Endothelial cell of umbilical vein (primary cell): ENCODE data around the gene HSP90AB1. TPM values are rescaled to one million over a fixed set of nuclear protein-coding genes. Genes with fewer than 3 reads are reported as not detected.

Experiments
- BruUV-seq: library from RNA; stranded (reverse); fragments of 400-500 nt; replicated peaks from 2 replicates; lab custom pipeline; 2021; lab: Mats Ljungman, UMichigan
- CTCF ChIA-PET: fragments of 300-600, 350-600 bp; sonication (Branson Sonifier 250); formaldehyde crosslinking; loops from one replicate; lab custom pipeline; 2021; ENCODE audit warnings: antibody characterized with exemption, inconsistent platforms; lab: Charles Lee
- POLR2A ChIA-PET: fragments of 300-600, 350-600 bp; sonication (Branson Sonifier 250); formaldehyde crosslinking; loops from one replicate; lab custom pipeline; 2021; ENCODE audit warnings: antibody characterized with exemption, inconsistent platforms; lab: Charles Lee
- DNase-seq: peaks from one replicate; pipeline ENCODE4 v3.0.0-alpha.2; 2011; ENCODE audit warnings: low read depth, low spot score
- FAIRE-seq: peaks from 2 replicates; lab custom pipeline; 2011; peaks lifted over from hg19 to GRCh38; lab: Jason Lieb, UNC
- H2AFZ ChIP-seq: 2 replicates; pipeline ENCODE4 v1.6.0; 2012; ENCODE audit warnings: low read depth, low read length, control low read depth, inconsistent platforms
- H3K27ac ChIP-seq: 2 replicates; pipeline ENCODE4 v1.5.1; 2011; ENCODE audit warnings: low read depth, mild to moderate bottlenecking, control low read depth, low read length, moderate library complexity; ENCODE audit not compliant: insufficient read depth
- H3K27me3 ChIP-seq, 2 experiments: 2 replicates each; pipeline versions ENCODE4 v1.6.0 to v1.6.1; 2011; ENCODE audit warnings: low read length in 2 of 2, mixed read lengths in 1 of 2; ENCODE audit not compliant: control insufficient read depth in 2 of 2, insufficient read depth in 2 of 2
- H3K36me3 ChIP-seq, 2 experiments: 2 replicates in 1 of 2; 3 replicates in 1 of 2; pipeline ENCODE4 v1.5.1; 2011; ENCODE audit warnings: low read length in 2 of 2, mild to moderate bottlenecking in 1 of 2, moderate library complexity in 1 of 2; ENCODE audit not compliant: control insufficient read depth in 2 of 2, insufficient read depth in 2 of 2; ENCODE audit errors: extremely low read depth in 1 of 2
- H3K4me1 ChIP-seq: 3 replicates; pipeline ENCODE4 v1.5.1; 2011; ENCODE audit warnings: mild to moderate bottlenecking, low read length; ENCODE audit not compliant: control insufficient read depth, insufficient read depth; ENCODE audit errors: extremely low read depth
- H3K4me2 ChIP-seq: 2 replicates; pipeline ENCODE4 v1.6.1; 2011; ENCODE audit warnings: low read length, control low read depth, mixed read lengths; ENCODE audit not compliant: insufficient read depth
- H3K4me3 ChIP-seq, 3 experiments: fragments of 200-600 bp in 1 of 3; sonication (generic), shearing (Covaris generic) in 1 of 3; replicated peaks in 1 of 3; 2 replicates each; pipeline ENCODE4 v1.5.1; 2011 to 2016; ENCODE audit warnings: control low read depth in 3 of 3, low read length in 3 of 3, mild to moderate bottlenecking in 2 of 3, inconsistent platforms in 1 of 3, low read depth in 1 of 3, moderate library complexity in 1 of 3; ENCODE audit not compliant: insufficient read depth in 1 of 3
- H3K79me2 ChIP-seq: 2 replicates; pipeline ENCODE4 v1.6.0; 2012; ENCODE audit warnings: low read length, inconsistent platforms; ENCODE audit not compliant: control insufficient read depth, insufficient read depth
- H3K9ac ChIP-seq: replicated peaks from 2 replicates; pipeline ENCODE3; 2011; ENCODE audit warnings: low read length, control low read depth; ENCODE audit not compliant: insufficient read depth; ENCODE audit errors: extremely low read depth
- H3K9me1 ChIP-seq: replicated peaks from 3 replicates; pipeline ENCODE4 v1.6.0; 2011; ENCODE audit warnings: mild to moderate bottlenecking, low read length; ENCODE audit not compliant: control insufficient read depth, insufficient read depth; ENCODE audit errors: extremely low read depth
- H3K9me3 ChIP-seq: replicated peaks from 2 replicates; pipeline ENCODE4 v1.5.1; 2012; ENCODE audit warnings: low read length, inconsistent platforms; ENCODE audit not compliant: control insufficient read depth, insufficient read depth
- H4K20me1 ChIP-seq: replicated peaks from 2 replicates; pipeline ENCODE3; 2011; ENCODE audit warnings: mild to moderate bottlenecking, low read length; ENCODE audit not compliant: control insufficient read depth, insufficient read depth; ENCODE audit errors: extremely low read depth
- EZH2 ChIP-seq: IDR thresholded peaks from 2 replicates; pipeline ENCODE4 v1.6.1; 2012; ENCODE audit warnings: borderline replicate concordance, low read depth, mild to moderate bottlenecking, moderate library complexity, low read length, inconsistent platforms; ENCODE audit not compliant: severe bottlenecking
- FOS ChIP-seq: IDR thresholded peaks from 2 replicates; pipeline ENCODE4 v1.6.1; 2011; ENCODE audit warnings: mild to moderate bottlenecking, low read length, moderate library complexity, borderline replicate concordance; ENCODE audit not compliant: insufficient read depth
- GATA2 ChIP-seq: IDR thresholded peaks from 2 replicates; pipeline ENCODE4 v1.7.0; 2011; ENCODE audit warnings: low read depth, mild to moderate bottlenecking, moderate library complexity, mixed read lengths, low read length; ENCODE audit not compliant: insufficient read length, insufficient read depth
- JUN ChIP-seq: IDR thresholded peaks from 2 replicates; pipeline ENCODE4 v1.6.1; 2011; ENCODE audit warnings: borderline replicate concordance, low read depth; ENCODE audit not compliant: insufficient read length, insufficient read depth
- MYC ChIP-seq: IDR thresholded peaks from one replicate; pipeline ENCODE4 v1.6.1; 2011; ENCODE audit warnings: mild to moderate bottlenecking, low read depth, low read length
- POLR2A ChIP-seq: IDR thresholded peaks from 2 replicates; pipeline ENCODE4 v1.6.1; 2012; ENCODE audit warnings: low read depth, mild to moderate bottlenecking, control low read depth, low read length
- POLR2AphosphoS5 ChIP-seq: IDR thresholded peaks from 2 replicates; pipeline ENCODE4 v1.6.1; 2012; ENCODE audit warnings: low read depth, mild to moderate bottlenecking, control low read depth, low read length, moderate library complexity; ENCODE audit not compliant: insufficient read depth
- dilution Hi-C: fragments of 300-500 bp; cut with MboI; formaldehyde crosslinking; loops from one replicate; pipeline ENCODE4 v1.15.0; 2019; ENCODE audit warnings: low sequenced_read_pairs; ENCODE audit not compliant: extremely low pct_ligation_motif_present
- intact Hi-C: fragments of 100-400 bp; cut with micrococcal nuclease; formaldehyde crosslinking; loops from one replicate; pipeline ENCODE4 v1.10.0; 2022
- polyA plus RNA-seq, 4 experiments: library from polyadenylated mRNA; depleted of rRNA in 3 of 4; stranded (reverse) in 3 of 4; unstranded in 1 of 4; fragments of >200 nt; gene quantifications; 2 replicates each; pipeline versions ENCODE4 v1.2.1 to v1.2.3, GENCODE V29; 2011 to 2012; ENCODE audit warnings: missing spikeins in 1 of 4
- total RNA-seq: library from RNA; stranded (reverse); gene quantifications from 2 replicates; pipeline ENCODE4 v1.2.3, GENCODE V29; 2021
- TF ChIP-seq, protein P1 (sequence below), 2 donors: IDR thresholded peaks; 1 replicate in 1 of 2; 2 replicates in 1 of 2; pipeline ENCODE4 v1.5.1; 2011; ENCODE audit warnings: low read length in 2 of 2, mild to moderate bottlenecking in 2 of 2, moderate library complexity in 2 of 2, control low read depth in 1 of 2, inconsistent platforms in 1 of 2, low read depth in 1 of 2; ENCODE audit not compliant: insufficient read depth in 1 of 2; ENCODE audit errors: extremely low read depth in 1 of 2
- TF ChIP-seq, protein P2 (sequence below): IDR thresholded peaks from 2 replicates; pipeline ENCODE4 v1.6.1; 2011; ENCODE audit not compliant: insufficient read depth, insufficient read length

Gene HSP90AB1
- total and polyA plus RNA-seq, 2 donors (not counting 3 experiments of a cell fraction or from before 2014, with no cell fraction given) = 824 to 1,201 TPM

DNA sequence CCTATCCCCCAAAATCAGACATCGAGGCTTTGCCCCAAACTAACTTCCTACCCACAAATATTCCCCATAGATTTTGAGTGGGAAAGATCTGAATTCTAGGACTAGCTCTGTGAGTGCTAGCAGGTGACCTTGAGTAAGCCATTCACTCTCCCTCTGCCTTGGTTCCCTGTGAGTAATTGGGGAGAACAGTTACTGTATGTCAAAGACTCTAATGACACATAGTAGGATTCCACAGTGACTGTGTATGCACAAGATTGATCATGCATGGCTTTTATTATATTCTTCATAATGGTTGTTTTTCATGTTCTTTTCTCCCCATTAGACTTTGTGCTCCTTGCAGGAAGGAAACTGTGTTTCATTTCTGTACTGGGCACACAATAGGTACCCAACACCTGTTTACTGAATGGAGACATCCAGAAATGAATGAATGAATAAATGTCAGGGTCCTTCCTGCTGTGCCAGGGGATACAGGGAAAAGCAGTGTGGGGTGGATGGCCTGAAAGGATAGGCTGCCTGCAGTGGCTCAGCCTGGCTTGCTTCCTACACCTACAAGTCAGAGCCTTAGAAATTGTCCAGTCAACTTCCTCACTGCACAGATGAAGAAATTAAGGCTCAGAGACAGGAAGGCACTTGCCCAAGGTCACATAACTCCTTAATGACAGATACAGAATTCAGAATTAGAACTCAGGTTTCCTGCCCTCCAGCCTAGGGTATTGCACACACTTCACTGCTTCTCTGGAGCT, 22.4 kb downstream of the HSP90AB1 start:
- TF ChIP-seq, protein P1, sequence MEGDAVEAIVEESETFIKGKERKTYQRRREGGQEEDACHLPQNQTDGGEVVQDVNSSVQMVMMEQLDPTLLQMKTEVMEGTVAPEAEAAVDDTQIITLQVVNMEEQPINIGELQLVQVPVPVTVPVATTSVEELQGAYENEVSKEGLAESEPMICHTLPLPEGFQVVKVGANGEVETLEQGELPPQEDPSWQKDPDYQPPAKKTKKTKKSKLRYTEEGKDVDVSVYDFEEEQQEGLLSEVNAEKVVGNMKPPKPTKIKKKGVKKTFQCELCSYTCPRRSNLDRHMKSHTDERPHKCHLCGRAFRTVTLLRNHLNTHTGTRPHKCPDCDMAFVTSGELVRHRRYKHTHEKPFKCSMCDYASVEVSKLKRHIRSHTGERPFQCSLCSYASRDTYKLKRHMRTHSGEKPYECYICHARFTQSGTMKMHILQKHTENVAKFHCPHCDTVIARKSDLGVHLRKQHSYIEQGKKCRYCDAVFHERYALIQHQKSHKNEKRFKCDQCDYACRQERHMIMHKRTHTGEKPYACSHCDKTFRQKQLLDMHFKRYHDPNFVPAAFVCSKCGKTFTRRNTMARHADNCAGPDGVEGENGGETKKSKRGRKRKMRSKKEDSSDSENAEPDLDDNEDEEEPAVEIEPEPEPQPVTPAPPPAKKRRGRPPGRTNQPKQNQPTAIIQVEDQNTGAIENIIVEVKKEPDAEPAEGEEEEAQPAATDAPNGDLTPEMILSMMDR (IDR thresholded peaks at IDR 0.05; ENCODE audit: extremely low read depth in 1 of 2, insufficient read depth in 1 of 2, low read depth in 1 of 2, low read length in 2 of 2) = no peak
- TF ChIP-seq MYC (no peak), POLR2A (no peak), GATA2 (no peak), POLR2AphosphoS5 (no peak), JUN (no peak), FOS (no peak), EZH2 (no peak)
- TF ChIP-seq, protein P2, sequence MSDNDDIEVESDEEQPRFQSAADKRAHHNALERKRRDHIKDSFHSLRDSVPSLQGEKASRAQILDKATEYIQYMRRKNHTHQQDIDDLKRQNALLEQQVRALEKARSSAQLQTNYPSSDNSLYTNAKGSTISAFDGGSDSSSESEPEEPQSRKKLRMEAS = no peak
- BruUV-seq = no TSS peak
- CTCF ChIA-PET = interaction anchor here (0.6 to 6.2 kb wide), 6 partner anchors 9 to 187 kb away, joined by 3 to 154 read pairs (median 18); partner anchors contain the start of gene AARS2
- Histone ChIP-seq H3K4me3 (no peak overlapping the region), H3K36me3 (no peaks in the 10 kb centered on the region), H4K20me1 (no peaks in the 10 kb centered on the region), H3K9ac (no peak overlapping the region), H3K4me1 (peaks cover 13% of the 10 kb centered on the region), H3K27ac (no peak overlapping the region), H2AFZ (no peak overlapping the region), H3K79me2 (peaks cover under 1% of the 10 kb centered on the region), H3K9me1 (no peaks in the 10 kb centered on the region), H3K9me3 (no peaks in the 10 kb centered on the region), H3K4me2 (no peak overlapping the region), H3K27me3 (peaks cover 27 to 40% of the 10 kb centered on the region in 2 experiments)
- FAIRE-seq (peak; percentile 83), DNase-seq (no peak)
- dilution Hi-C loops (no loop called here), intact Hi-C loops (no loop called here)
- POLR2A ChIA-PET = no interaction called here
